ENCODE results near the gene CDH9.

GRCh38 chr5:27009540-27009915 is 28.9 kb downstream of the CDH9 start:
- TF ChIP-seq USF1 (IDR thresholded peaks at IDR 0.05) (no peak), EP300 (IDR thresholded peaks at IDR 0.05; ENCODE audit: borderline replicate concordance) (no peak), RAD21 (IDR thresholded peaks at IDR 0.05; ENCODE audit: low read depth) (no peak), FOXM1 (IDR thresholded peaks at IDR 0.05; ENCODE audit: borderline replicate concordance, low read depth) (no peak)
